ENCODE results near the gene CACNA2D4. TPM values are rescaled to one million over a fixed set of nuclear protein-coding genes. Genes with fewer than 3 reads are reported as not detected.

The CACNA2D4 gene
- total and polyA plus RNA-seq, 2 donors from 2014 or later = 2.5 to 7.3 TPM

DNA sequence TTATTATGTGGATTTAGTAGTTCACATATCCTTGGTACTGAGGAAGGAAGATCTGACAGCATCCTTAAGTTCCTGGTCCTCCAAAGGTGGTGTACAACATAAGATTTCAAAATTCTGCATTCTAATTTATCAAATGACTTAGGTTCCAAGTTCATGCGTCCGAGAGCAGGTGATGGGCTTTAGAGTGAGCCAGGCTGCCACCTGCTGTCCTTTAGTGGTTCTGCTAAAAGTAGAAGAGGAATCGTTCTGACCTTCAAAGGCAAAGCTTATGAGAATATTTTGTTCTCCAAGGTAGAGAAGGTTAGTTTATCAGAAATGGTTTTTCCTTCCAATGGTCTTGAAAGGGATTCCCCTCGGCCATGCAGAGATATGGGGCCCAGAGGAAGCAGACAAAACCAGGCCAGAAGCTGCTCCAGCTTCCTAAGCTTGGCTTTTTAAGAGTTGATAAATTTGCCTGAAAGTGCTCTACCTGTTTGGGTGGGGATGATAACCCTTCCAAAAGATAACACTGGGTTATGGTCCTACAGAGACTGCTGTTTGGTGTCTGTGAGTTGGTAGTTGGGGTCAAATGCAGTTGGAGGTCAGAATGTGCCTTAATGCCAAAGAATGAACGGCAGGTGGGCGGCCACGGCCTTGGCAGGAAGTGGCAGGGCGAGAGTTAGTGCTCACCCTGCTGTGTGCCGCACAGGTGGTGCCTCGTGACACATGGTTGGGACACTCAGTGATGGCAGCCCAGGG is 127.2 kb downstream of the CACNA2D4 start:
- DNase-seq = peak; percentile 42 to 78 (median 71)
- no peak overlapping the region for H3K4me3 ChIP-seq (ENCODE audit: low read length in 3 of 3)
- FAIRE-seq = peak; percentile 97
- peaks cover 3 to 7% (median 7%) of the 10 kb centered on the region in 3 donors for H3K36me3 ChIP-seq (ENCODE audit: control insufficient read depth in 2 of 3, insufficient read depth in 3 of 3, low read length in 3 of 3)
- H3K27ac ChIP-seq (ENCODE audit: low read depth in 2 of 2, low read length in 2 of 2) = no peak overlapping the region
- TF ChIP-seq, protein P1, sequence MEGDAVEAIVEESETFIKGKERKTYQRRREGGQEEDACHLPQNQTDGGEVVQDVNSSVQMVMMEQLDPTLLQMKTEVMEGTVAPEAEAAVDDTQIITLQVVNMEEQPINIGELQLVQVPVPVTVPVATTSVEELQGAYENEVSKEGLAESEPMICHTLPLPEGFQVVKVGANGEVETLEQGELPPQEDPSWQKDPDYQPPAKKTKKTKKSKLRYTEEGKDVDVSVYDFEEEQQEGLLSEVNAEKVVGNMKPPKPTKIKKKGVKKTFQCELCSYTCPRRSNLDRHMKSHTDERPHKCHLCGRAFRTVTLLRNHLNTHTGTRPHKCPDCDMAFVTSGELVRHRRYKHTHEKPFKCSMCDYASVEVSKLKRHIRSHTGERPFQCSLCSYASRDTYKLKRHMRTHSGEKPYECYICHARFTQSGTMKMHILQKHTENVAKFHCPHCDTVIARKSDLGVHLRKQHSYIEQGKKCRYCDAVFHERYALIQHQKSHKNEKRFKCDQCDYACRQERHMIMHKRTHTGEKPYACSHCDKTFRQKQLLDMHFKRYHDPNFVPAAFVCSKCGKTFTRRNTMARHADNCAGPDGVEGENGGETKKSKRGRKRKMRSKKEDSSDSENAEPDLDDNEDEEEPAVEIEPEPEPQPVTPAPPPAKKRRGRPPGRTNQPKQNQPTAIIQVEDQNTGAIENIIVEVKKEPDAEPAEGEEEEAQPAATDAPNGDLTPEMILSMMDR (IDR thresholded peaks at IDR 0.05; ENCODE audit: borderline replicate concordance, extremely low read depth, insufficient read depth) = peak; percentile 81
- no peak overlapping the region for H3K9ac ChIP-seq (ENCODE audit: low read length in 3 of 3)
- intact Hi-C loops (cut with DNase I) = loop anchor here (5.0 to 10.0 kb wide), 2 partner anchors 139 to 144 kb away; no protein-coding TSS in a partner anchor
- H3K27me3 ChIP-seq (ENCODE audit: control insufficient read depth, insufficient read depth, low read length) = no peaks in the 10 kb centered on the region
- peaks cover 0 to 12% (median 4%) of the 10 kb centered on the region in 3 donors for H3K4me1 ChIP-seq (ENCODE audit: control insufficient read depth in 2 of 3, insufficient read depth in 2 of 3, low read depth in 1 of 3, low read length in 3 of 3)
- H3K9me3 ChIP-seq (ENCODE audit: control insufficient read depth in 2 of 3, insufficient read depth in 1 of 3, low read length in 3 of 3) = no peaks in the 10 kb centered on the region

DNA sequence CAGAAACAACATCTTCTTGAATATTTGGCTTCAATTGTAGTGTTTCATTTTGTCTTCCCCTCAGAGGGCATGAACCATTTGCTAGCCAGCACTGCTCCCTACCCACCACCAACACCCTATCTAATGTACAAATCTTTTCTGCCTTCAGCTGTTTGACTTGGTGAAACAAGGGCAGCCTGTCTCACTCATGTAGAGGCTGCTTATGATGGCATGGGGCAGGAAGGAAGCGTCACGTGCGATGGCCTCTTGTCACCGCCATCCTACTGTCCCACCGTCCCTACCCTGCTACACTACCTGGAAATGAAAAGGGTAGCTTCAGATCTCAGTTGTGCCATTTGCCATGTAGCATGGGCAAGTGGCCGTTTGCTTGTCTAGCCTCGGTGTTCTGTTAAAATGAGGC is 128.0 kb downstream of the CACNA2D4 start:
- TF ChIP-seq, protein P1 (IDR thresholded peaks at IDR 0.05; ENCODE audit: borderline replicate concordance, extremely low read depth, insufficient read depth) = no peak
- Histone ChIP-seq H3K4me3 (ENCODE audit: low read length in 3 of 3) (no peak overlapping the region), H3K27me3 (ENCODE audit: control insufficient read depth, insufficient read depth, low read length) (no peaks in the 10 kb centered on the region), H3K36me3 (ENCODE audit: control insufficient read depth in 2 of 3, insufficient read depth in 3 of 3, low read length in 3 of 3) (peaks cover 3 to 13% (median 9%) of the 10 kb centered on the region in 3 donors), H3K9me3 (ENCODE audit: control insufficient read depth in 2 of 3, insufficient read depth in 1 of 3, low read length in 3 of 3) (no peaks in the 10 kb centered on the region), H3K27ac (ENCODE audit: low read depth in 2 of 2, low read length in 2 of 2) (no peak overlapping the region), H3K4me1 (ENCODE audit: control insufficient read depth in 2 of 3, insufficient read depth in 2 of 3, low read depth in 1 of 3, low read length in 3 of 3) (peaks cover 0 to 8% (median 0%) of the 10 kb centered on the region in 3 donors), H3K9ac (ENCODE audit: low read length in 3 of 3) (no peak overlapping the region)
- intact Hi-C loops (cut with DNase I) = loop anchor here (5.0 to 10.0 kb wide), 2 partner anchors 138 to 144 kb away; no protein-coding TSS in a partner anchor
- peak in 1 of 5 donors; percentile 21 for DNase-seq
- FAIRE-seq = no peak

GRCh38 chr12:1787714-1788113 is 130.7 kb downstream of the CACNA2D4 start:
- Histone ChIP-seq H3K9me3 (ENCODE audit: control insufficient read depth in 2 of 3, insufficient read depth in 1 of 3, low read length in 3 of 3) (no peaks in the 10 kb centered on the region), H3K9ac (ENCODE audit: low read length in 3 of 3) (no peak overlapping the region), H3K27me3 (ENCODE audit: control insufficient read depth, insufficient read depth, low read length) (no peaks in the 10 kb centered on the region), H3K4me3 (ENCODE audit: low read length in 3 of 3) (no peak overlapping the region), H3K36me3 (ENCODE audit: control insufficient read depth in 2 of 3, insufficient read depth in 3 of 3, low read length in 3 of 3) (peaks cover 3 to 13% (median 9%) of the 10 kb centered on the region in 3 donors), H3K27ac (ENCODE audit: low read depth in 2 of 2, low read length in 2 of 2) (no peak overlapping the region), H3K4me1 (ENCODE audit: control insufficient read depth in 2 of 3, insufficient read depth in 2 of 3, low read depth in 1 of 3, low read length in 3 of 3) (no peaks in the 10 kb centered on the region)
- intact Hi-C loops (cut with DNase I) = no loop called here
- DNase-seq = no peak
- TF ChIP-seq, protein P1 (IDR thresholded peaks at IDR 0.05; ENCODE audit: borderline replicate concordance, extremely low read depth, insufficient read depth) = no peak
- FAIRE-seq = no peak
